Measurements from ENCODE around the gene PRRG2.

Gene PRRG2

DNA sequence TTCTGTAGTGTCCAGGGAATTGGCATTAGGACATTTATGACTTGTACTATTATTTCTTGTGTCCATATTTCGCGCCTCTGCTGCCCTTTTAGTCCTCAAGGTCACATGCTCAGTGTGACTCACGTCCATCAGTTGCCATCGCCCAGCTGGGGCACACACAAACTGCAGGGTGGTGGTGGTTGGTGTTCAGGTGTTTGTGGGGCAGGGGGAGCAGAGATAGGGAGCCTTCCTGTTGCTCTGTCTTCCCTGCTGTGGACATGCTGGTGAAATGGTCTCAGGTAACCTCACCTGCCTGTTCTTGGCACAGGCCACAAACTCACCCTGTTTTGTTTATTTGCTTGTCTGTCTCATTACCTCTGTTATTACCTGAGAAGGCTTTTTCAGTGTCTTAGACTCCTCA, 32.3 kb downstream of the PRRG2 start:
- TF ChIP-seq TAF1 (IDR thresholded peaks at IDR 0.05; ENCODE audit: borderline replicate concordance, insufficient read depth, low read length), result no peak

- TF ChIP-seq REST (IDR thresholded peaks at IDR 0.05; ENCODE audit: insufficient read depth in 1 of 2, low read depth in 2 of 2, low read length in 2 of 2), result no peak
- TF ChIP-seq SIN3A (IDR thresholded peaks at IDR 0.05; ENCODE audit: borderline replicate concordance, insufficient read depth, low read length), result no peak
- TF ChIP-seq TAF1 (IDR thresholded peaks at IDR 0.05; ENCODE audit: borderline replicate concordance, insufficient read depth, low read length), result no peak
- TF ChIP-seq FOXP2 (optimal IDR thresholded peaks at IDR 0.05; ENCODE audit: borderline replicate concordance, extremely low read depth, extremely low read length, insufficient read depth), result no peak
- TF ChIP-seq POLR2AphosphoS5 (IDR thresholded peaks at IDR 0.05; ENCODE audit: low read depth, low read length), result no peak
Observed at GRCh38 chr19:49614096-49614833, 33.1 kb downstream of the PRRG2 start.

DNA sequence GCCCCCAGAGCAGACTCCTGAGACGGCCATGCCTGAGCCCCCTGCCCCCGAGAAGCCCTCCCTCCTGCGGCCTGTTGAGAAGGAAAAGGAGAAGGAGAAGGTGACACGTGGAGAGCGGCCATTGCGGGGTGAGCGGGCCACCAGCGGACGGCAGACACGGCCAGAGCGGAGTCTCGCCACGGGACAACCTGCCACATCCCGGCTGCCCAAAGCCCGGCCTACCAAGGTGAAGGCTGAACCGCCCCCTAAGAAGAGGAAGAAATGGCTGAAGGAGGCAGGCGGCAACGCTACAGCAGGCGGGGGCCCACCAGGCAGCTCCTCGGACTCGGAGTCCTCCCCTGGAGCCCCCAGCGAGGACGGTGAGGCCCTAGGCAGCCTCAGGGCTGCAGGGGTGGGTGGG, 34.7 kb downstream of the PRRG2 start:
- TF ChIP-seq SIN3A (IDR thresholded peaks at IDR 0.05; ENCODE audit: borderline replicate concordance, insufficient read depth, low read length), result no peak
- no peak for TF ChIP-seq TAF1 (IDR thresholded peaks at IDR 0.05; ENCODE audit: borderline replicate concordance, insufficient read depth, low read length)
- no peak for TF ChIP-seq FOXP2 (optimal IDR thresholded peaks at IDR 0.05; ENCODE audit: borderline replicate concordance, extremely low read depth, extremely low read length, insufficient read depth)

GRCh38 chr19:49616532-49616931, 35.4 kb downstream of the PRRG2 start:
- TF ChIP-seq FOXP2 (optimal IDR thresholded peaks at IDR 0.05; ENCODE audit: borderline replicate concordance, extremely low read depth, extremely low read length, insufficient read depth) (no peak), SIN3A (IDR thresholded peaks at IDR 0.05; ENCODE audit: borderline replicate concordance, insufficient read depth, low read length) (no peak), TAF1 (IDR thresholded peaks at IDR 0.05; ENCODE audit: borderline replicate concordance, insufficient read depth, low read length) (no peak)

DNA sequence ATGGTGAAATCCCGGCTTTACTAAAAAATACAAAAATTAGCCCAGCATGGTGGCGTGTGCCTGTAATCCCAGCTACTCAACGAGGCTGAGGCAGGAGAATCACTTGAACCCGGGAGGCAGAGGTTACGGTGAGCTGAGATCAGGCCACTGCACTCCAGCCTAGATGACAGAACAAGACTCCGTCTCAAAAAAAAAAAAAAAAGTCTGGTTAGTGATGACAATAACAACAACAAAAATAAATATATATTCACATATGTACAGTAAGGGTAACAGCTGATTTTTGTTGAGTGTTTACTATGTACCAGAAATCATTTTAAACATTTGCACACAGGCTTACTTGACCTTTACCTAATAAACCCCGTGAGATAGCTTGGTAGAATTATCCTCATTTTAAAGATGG, 35.8 kb downstream of the PRRG2 start:
- TF ChIP-seq TAF1 (IDR thresholded peaks at IDR 0.05; ENCODE audit: borderline replicate concordance, insufficient read depth, low read length) (no peak), SIN3A (IDR thresholded peaks at IDR 0.05; ENCODE audit: borderline replicate concordance, insufficient read depth, low read length) (no peak), REST (IDR thresholded peaks at IDR 0.05; ENCODE audit: insufficient read depth in 1 of 2, low read depth in 2 of 2, low read length in 2 of 2) (no peak), FOXP2 (optimal IDR thresholded peaks at IDR 0.05; ENCODE audit: borderline replicate concordance, extremely low read depth, extremely low read length, insufficient read depth) (no peak)

DNA sequence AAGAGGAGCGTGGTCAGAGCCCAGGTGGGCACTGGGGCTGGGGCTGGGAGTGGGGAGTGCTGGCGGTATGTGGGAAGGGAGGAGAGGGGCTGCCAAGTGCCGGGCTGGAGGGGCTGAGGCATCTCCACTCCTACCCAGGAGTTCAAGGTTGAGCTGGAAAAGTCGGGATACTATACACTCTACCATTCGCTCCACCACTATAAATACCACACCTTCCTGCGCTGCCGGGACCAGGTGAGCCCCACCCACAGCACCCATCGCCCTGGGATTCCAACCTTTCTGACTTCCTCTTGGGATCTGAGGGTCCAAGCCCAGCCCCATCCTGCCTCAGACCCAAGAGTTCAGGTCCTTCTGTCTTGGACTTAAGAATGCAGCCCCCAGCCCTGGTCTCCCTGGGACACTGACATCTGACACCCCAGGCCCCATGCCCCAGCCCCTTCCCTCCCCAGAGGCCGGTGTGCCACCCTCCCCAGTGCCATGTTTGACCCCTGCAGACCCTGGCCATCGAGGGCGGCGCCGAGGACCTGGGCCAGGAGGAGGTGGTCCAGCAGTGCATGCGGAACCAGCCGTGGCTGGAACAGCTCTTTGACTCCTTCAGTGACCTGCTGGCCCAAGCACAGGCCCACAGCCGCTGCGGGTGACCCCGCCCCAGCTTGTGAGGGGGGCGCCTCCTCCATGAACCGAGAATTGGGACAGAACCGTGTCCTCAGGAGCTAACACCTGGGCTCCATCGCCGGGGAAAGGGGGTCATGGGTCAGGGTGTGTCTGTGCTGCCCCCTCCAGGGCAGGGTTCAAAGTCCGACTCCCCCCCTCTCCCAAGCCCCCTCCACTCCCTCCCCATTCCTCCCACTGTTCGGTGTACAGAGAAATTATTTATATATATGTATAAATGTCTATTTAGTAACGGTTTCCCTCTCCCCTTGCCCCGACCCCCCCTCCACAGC, 44.1 kb downstream of the PRRG2 start:
- TF ChIP-seq REST (IDR thresholded peaks at IDR 0.05; ENCODE audit: insufficient read depth in 1 of 2, low read depth in 2 of 2, low read length in 2 of 2) (no peak), TAF1 (IDR thresholded peaks at IDR 0.05; ENCODE audit: borderline replicate concordance, insufficient read depth, low read length) (no peak), SIN3A (IDR thresholded peaks at IDR 0.05; ENCODE audit: borderline replicate concordance, insufficient read depth, low read length) (no peak), POLR2AphosphoS5 (IDR thresholded peaks at IDR 0.05; ENCODE audit: low read depth, low read length) (no peak), FOXP2 (optimal IDR thresholded peaks at IDR 0.05; ENCODE audit: borderline replicate concordance, extremely low read depth, extremely low read length, insufficient read depth) (no peak)

All from PFSK-1 (cell line).